Fibroblast of peridontal ligament (primary cell): Measurements from ENCODE around the gene MXRA8.

Experiments used
- DNase-seq: peaks from one replicate; pipeline ENCODE4 v3.0.0-alpha.2; 2010; ENCODE audit errors: extremely low read depth

Gene MXRA8

GRCh38 chr1:1366699-1367066 is 8.3 kb upstream of the MXRA8 start:
- DNase-seq = no peak

DNA sequence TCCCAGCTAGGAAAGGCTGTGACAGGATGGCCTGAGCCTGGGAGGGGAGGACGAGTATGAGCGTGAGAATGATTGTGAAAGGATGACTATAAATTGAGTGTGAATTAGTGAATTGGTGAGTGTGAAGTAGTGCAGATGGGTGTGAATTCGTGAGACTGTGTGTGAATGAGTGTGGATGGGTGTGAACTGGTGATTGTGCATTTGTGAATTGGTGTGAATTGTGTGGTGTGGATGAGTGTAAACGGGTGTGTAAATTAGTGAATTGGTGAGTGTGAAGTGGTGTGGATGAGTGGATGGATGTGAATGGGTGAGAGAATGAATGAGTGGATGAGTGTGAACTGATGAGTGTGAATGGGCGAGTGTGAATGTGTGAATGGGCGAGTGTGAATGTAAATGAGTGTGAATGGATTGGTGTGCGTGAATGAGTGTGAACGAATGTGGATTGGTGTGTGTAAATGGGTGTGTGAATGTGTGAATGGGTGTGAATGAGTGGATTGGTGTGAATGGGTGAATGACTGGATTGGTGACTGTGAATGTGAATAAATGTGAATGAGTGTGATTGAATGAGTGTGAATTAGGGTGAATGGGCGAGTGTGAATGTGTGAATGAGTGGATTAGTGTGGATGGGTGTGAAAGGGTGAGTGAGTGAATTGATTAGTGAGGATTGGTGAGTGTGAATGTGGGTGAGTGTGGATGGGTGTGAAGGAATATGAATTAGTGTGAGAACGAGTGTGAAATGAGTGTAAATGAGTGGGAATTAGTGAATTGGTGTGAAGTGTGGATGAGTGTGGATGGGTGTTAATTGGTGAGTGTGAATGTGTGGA is 7.7 kb upstream of the MXRA8 start:
- no peak for DNase-seq

DNA sequence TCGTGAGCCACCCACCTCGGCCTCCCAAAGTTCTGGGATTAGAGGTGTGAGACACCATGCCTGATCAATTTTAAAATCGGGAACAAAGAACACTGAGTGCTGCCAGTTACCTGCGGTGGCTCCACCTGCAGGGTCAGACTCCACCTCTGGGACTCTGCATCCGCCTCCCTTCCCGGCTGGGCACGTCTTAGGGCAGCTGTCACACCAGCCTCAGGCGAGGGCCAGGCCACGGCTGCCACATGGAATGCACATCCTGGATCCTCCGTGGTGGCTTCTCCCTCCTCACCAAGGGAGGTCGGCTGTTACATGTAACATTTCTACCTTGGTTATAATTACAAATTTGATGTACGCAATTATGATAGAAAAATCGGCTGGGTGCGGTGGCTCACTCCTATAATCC is 5.9 kb upstream of the MXRA8 start:
- DNase-seq = no peak

GRCh38 chr1:1361982-1362423 is 3.6 kb upstream of the MXRA8 start:
- DNase-seq = peak; percentile 87

GRCh38 chr1:1361233-1361981 is 3.1 kb upstream of the MXRA8 start:
- no peak for DNase-seq

GRCh38 chr1:1360506-1361169 is 2.3 kb upstream of the MXRA8 start:
- DNase-seq = peak; percentile 94

DNA sequence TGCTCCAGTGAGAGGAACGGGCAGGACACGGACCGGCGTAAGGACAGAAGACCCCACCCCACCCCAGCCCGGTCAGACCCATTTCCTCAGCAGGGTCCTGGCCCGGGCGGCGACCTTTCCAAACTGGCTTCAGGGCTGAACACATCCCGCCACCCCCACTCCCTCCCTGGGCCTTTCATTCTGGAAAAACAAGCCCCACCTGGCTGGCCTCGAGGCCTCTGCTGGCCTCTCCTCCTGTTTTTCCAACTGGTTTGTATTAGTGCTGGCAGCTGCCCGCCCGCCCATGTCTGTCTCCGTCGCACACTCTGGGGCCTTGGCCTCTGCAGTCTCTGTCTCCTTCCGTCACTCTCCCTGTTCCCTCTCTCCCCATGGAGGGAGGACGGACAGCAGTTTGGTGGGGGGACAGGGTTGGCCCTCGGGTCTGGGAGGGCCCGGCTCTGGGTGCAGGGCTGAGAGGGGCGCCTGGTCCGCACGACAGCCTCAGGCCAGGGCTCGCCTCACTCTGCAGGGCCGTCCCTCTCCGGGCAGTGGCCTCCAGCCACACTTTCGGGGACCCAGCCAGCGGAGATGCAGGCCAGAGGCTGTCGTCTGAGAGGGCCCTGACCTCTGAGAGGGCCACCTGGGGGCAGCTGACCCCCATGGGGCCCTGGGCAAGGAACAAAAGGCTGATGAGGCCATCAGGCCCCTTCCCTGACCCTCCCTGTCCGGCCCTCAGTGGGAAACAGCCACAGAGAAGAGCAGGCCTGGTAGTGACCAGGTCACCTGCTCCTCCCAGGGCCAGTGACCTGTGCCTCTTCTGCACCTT is 1.5 kb upstream of the MXRA8 start:
- peak; percentile 88 for DNase-seq

GRCh38 chr1:1359308-1359663 is 931 bp upstream of the MXRA8 start:
- peak; percentile 97 for DNase-seq

GRCh38 chr1:1357871-1358432 is 403 bp downstream of the MXRA8 start:
- DNase-seq = no peak

DNA sequence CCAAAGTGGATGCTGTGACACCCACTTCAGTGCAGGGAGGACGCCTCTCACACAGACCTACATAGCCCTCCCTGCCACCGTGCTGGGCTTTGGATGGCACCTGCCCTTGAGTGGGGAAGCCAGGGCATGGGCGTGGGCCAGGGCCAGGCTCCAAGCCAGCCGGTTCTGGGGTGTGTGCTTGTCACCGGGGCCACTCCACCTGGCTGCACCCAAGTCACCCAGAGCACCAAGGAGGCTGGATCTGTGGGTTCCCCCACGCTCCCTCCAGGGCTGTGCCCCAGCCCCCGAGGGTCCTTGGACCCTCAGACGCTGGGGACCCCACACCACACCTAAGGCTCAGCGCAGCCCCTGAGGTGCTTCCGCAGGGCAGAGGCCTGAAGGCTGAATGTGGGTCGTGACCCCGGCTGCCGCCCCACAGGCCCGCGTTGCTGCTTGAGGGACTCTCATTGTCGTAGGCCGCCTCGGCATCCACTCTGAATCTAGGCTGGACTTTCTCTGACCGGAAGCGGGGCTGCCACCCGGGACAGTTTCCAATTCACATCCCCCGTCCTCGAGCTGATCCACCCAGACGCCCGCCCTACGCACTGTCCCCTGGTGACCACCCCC is 1.5 kb downstream of the MXRA8 start:
- DNase-seq = no peak

DNA sequence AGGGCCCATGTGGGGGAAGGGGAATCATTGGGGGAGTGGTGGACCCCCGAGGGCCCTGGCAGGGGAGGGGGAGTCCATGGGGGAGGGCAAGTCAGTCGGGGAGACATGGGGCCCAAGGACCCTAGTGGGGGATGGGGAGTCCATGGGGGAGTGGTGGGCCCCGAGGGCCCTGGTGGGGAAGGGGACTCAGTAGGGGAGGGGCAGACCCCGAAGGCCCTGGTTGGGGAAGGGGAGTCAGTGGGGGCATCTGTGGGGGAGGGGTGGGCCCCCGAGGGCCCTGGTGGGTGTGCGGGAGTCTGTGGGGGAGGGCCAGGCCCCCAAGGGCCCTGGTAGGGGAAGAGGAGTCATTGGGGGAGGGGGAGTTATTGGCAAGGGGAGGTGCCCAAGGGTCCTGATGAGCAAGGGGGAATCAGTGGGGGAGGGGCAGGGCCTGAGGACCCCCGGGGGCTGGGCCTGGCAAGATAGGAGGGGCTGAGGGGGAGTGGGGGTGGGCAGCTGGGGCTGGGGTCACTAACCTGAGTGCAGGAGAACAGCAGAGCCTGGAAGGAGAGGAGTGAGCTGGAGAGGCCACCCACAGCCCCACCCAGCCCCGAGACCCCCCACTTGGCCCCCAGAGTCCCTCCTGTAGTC is 2.1 kb downstream of the MXRA8 start:
- no peak for DNase-seq

DNA sequence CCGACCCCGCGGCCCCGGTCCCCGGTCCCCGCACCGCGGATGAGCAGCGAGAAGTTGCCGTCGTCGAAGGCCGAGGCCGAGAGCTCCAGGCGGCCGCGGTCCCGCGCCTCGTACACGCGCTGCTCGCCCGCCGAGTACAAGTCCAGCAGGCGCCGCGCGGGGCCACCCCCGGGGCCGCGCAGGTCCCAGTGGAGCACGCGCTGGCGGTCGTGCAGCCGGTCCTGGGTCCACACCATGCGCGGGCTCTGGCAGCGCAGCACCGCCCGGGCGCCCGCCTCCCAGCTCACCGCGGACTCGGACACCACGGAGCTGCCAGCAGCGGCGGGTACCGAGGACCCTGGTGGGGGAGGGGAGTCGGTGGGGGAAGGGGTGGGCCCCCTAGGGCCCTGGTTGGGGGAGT is 2.9 kb downstream of the MXRA8 start:
- DNase-seq = no peak

DNA sequence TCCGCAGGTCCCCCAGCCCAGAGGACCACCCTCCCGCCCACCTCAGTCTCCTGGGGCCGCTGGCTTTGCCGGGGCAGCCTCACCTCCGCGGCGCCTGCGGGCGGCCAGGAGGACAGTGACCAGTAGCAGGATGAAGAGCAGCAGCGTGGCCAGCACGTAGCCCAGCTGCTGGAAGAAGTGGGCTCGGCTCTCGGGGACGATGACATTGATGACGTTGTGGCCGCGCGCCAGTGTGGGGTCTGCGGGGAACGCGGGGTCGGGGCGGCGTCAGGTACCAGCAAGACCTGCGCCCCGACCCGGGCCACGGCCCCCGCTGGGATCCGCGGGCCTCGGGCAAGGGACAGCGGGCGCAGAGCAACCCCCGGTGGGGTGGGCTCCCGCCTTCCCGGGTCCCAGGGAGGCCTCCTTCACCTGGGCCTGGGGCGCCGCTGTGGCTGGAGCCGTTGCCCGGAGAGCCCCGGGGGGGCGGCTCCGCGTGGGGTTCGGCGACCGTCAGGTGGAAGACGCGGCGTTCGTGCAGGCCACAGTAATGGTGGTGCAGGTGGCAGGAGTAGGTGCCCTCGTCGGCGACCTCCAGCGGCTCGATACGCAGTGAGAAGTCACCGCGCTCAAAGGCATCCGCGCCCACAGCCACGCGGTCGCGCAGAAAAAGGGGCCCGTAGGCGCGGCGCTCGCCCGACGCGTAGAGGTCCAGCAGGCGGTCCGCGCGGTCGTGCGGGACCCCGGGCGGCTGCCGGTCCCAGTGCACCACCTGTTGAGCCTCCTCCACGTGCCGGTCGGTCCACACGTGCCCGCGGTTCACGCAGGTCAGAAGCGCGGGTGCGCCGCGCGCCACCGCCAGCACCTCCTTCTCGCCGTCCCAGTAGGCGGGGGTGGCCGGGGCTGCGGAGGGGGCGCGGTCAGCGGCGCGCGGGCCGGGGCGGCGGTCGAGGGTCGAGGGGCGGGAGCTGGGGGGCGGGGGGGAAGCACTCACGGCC is 3.8 kb downstream of the MXRA8 start:
- DNase-seq = no peak

DNA sequence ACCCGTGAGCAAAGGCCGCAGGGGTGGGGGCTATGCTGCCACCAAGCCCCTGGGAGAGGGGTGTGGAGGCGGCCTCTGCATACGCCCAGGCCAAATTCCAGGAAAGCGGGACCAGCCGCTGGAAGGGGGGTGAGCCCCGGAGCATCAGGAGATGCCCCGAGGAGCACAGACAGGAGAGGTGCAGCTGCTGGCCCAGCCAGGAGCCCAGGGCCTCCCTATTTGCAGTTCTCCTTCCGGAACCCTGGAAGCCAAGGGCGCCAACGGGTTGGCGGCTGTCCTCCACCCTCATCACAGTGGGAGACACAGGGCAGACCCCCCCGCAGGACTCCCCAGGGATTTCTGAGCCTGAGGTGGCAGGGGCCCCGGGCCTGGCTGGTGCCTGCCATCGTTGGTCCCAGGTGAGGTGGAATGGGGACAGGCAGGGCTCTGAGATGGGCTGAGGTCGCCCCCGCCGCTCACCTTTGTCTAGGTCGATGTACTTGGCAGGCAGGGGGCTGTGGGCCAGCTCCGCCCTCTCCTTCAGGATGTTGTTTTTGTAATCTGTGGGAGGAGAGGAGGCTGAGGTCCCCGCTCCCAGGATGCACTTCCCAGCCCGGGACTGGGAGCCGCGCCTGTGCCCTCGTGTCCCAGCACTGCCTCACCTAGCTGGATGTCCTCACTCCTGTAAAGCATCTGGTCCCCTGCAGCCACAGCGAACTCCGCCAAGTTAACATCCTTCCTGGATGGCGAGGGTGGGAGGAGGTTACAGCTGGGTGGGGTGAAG is 4.8 kb downstream of the MXRA8 start:
- no peak for DNase-seq

DNA sequence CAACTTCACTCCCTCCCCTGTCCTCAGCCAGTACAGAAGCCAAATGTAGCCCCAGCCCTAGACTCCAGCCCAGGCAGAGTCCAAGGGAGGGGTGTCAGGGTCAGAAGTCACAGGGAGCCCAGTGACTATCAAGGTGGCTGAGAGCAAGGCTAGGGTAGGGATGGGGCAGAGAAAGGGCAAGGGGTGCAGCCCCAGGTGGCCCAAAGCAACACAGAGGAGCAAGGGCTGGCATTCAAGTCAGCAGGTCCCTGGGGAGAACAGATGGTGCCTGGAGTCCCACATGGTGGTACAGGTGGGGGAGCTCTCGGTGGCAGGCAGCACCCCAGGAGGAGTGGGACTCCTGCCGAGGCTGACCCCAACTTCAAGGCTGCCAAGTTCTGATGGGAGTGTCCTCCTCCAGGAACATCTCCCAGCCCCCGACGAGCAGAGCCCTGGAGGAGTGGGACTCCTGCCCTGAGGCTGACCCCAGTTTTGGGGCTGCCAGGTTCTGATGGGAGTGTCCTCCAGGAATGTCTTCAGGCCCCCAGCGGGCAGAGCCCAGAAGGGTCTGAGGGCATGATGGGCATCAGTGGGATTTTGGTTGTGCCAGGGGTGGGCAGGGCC is 5.5 kb downstream of the MXRA8 start:
- no peak for DNase-seq

DNA sequence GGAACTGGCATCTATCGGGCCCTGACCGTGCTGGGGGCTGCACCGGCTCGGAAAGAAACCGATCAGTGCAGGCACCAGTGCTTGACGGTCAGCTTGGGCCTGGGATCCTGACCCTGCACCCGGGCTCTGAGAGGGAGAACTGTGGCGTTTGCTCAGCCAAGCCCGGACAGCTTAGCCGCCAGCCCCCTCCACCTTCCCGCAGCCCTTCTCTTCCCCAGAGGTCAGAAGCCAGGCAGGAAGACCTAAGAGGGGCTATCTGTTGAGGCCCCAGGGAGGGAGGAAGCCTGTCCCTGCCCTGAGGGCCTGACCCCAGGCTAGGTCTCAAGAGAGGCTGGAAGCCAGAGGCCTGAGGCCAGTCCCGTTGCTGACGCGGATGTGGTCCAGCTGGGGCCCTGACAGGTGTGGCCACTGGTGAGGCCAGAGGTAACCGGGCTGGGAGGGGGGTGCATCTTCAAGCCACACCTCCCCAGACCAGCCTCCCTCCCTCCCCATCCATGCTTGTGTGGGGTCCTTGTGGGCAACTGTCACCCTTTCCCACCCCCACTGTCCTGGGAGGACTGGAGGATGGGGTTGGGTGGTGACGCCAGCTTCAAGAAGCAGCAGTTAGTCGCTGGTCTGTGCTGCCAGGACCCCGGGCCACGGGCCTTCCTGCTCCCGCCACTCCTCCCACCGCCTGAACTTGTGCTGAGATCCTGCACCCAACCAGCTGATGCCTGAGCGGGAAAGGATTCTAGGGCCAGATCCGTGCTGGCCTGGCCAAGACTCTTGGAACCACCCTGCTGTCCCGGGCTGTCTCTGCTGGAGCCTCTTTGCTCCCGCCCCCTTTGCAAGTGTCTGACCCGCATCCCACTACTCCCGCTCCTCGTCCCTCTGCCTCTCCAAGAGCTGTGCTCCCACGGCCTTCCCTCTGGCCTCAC is 6.6 kb downstream of the MXRA8 start:
- DNase-seq = peak; percentile 47
